TTC549 (cell line): ENCODE results near the gene SLC6A13.

ENCODE experiments used
- FAIRE-seq: peaks from 2 replicates; lab custom pipeline; 2012; peaks lifted over from hg19 to GRCh38; lab: Jason Lieb, UNC

The SLC6A13 gene

GRCh38 chr12:177980-178828, 84.4 kb downstream of the SLC6A13 start:
- FAIRE-seq = no peak

- no peak for FAIRE-seq
These were observed 85.2 kb downstream of the SLC6A13 start for GRCh38 chr12:177336-177979.

GRCh38 chr12:176321-177181, 86.1 kb downstream of the SLC6A13 start:
- FAIRE-seq = no peak

GRCh38 chr12:175759-176158, 86.9 kb downstream of the SLC6A13 start:
- no peak for FAIRE-seq

GRCh38 chr12:175250-175649, 87.4 kb downstream of the SLC6A13 start:
- no peak for FAIRE-seq

GRCh38 chr12:174596-174995, 88.0 kb downstream of the SLC6A13 start:
- FAIRE-seq = no peak

- FAIRE-seq = no peak
These were observed 88.5 kb downstream of the SLC6A13 start for GRCh38 chr12:174124-174523.

- FAIRE-seq = no peak
These were observed 89.9 kb downstream of the SLC6A13 start for GRCh38 chr12:172732-173161.

- FAIRE-seq = no peak
These were observed 90.6 kb downstream of the SLC6A13 start for GRCh38 chr12:171743-172676.

GRCh38 chr12:171276-171675, 91.4 kb downstream of the SLC6A13 start:
- no peak for FAIRE-seq
